Measurements from ENCODE around the gene ECT2.

GRCh38 chr3:172787019-172787418 is 36.5 kb downstream of the ECT2 start:
- TF ChIP-seq CTCF (IDR thresholded peaks at IDR 0.05; ENCODE audit: borderline replicate concordance, extremely low read depth, low read length, poor library complexity, severe bottlenecking) (no peak), EZH2 (IDR thresholded peaks at IDR 0.05; ENCODE audit: borderline replicate concordance, low read depth, low read length, severe bottlenecking) (no peak)
